ENCODE data around the gene UGGT1.
"Not testable (repeated sequence)": the region's sequence is repeated elsewhere in the genome, so short reads cannot be mapped to it uniquely, and the experiment has no call there.

Gene UGGT1

DNA sequence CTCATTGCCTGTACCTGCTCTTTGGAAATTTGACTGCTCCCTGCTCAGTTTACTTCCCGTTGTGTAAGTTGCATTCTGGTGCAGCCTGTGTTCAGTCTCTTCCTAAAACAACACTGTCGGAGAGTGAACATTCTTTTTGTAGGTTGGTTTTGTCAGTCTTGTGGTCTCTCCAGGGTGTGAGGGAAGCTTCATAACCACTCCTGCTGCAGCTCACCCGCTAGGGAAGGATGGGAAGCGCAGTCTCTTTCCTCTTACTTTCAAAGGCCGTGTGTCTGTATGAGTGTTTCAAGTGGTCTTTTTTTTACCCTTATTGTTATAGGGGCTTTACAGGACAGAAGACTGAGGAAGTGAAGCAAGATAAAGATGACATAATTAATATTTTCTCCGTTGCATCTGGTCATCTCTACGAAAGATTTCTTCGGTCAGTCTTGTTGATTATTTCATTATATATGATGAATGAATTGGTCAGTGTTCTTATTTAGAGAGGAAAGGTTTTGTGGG is 87.2 kb downstream of the UGGT1 start:
- no peak for DNase-seq

DNA sequence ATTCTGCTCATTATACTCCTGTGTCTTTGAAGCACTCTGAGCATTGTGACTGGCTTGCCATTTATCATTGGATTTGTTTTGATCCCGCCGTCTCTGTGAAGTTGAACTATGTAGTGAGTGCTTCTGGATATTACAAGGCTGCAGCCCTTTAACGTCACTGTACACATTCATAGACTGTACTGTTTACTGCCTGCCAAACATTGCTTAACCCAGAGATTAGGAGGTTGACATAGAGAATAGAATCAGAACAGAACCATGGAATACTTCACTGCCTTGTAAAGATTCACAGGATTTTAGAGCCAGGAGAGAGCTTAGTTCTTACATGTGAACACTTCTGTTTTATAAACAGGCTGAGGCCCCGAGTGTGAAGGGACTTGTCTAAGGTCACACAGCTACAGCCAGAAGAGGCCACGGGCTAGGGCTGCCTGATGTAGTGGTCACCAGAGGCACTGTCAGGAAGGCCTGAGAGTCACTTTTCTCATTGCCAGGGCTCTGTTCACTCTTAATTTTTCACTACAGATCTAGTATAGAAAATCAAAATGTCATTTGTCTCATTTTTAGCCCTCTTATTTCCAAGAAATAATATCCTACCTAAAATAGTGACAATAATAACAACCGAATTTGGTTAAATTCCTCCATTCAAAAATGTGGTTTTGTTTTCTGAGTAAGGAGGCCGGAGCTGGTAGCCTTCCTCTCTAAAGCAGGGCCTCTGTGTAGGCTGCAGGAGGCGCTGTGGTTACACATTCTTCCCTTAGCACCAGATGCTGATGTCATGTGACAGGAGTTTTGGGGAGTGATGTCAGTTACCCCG is 87.9 kb downstream of the UGGT1 start:
- DNase-seq: peak; percentile 36

DNA sequence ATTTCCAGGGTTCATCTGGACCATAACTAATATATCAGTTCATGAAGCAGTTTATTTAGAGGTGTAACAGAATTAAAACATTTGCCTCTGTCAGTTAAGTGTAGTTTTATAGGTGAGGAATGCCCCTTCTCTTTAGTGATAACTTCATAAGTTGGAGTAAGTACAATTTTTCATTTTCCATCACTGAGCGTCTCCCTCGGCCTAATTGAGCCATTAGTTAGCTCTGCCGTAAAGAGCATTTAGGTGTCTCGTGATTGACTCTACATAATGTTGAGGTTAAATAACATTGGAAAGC is 88.4 kb downstream of the UGGT1 start:
- no peak for DNase-seq

DNA sequence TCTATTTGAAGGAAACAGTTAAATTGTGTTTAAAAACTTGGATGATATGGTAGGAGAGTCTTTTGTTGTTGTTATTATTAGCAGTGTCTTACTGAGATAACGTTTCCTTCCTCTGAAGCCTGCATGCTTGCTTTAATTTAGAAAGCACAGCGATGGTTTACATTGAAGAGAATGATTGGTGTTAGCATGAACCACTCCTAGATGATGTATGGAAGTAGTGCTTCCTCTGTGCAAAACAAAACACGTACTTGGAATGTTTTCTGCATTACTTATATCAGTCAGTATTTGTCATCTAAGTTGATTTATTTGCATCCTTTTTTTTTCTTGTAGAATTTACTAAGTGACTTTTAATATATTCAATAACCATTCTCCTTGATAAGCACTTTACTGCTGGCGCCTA is 89.0 kb downstream of the UGGT1 start:
- DNase-seq: no peak

DNA sequence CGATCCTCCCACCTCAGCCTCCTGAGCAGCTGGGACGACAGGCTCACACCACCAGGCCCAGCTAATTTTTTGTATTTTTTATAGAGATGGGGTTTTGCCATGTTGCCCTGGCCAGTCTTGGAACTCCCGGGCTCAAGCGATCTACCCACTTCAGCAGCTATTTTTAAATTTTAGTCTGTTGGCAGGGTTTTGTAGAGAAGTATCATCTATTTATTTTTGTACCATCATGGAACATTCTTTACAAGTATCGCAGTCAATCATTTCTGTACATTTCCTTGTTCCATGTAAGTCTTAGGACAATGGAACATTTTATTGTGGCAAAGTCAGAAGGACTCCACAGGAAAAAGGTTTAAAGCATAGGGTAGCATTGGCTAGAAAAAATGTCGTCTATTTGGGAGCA is 94.6 kb downstream of the UGGT1 start:
- DNase-seq: no peak

DNA sequence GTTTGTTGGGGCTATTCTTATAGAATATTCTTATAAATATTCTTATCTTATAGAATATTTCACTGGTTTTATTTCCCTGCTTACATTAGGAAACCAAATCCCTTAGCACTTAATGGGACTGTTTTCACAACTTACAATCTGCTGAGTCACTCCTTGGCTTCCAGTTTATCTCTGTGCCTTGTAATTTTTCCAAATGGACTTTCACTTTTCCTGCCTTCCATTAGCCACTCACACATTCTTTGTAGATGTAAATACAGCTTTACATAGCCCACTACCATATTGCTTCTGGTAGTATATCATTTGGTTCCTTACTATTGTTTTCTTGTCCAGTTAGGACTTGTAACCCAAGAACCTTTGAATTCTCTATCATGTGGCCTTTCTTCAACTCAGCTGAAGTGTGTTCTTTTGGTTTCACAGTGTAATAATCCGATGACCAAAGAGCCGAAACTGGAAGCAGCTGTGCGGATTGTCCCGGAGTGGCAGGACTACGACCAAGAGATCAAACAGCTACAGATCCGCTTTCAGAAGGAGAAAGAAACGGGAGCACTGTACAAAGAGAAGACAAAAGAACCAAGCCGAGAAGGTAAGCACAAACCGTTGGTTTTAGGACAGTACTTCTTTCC is 96.1 kb downstream of the UGGT1 start:
- DNase-seq: no peak

DNA sequence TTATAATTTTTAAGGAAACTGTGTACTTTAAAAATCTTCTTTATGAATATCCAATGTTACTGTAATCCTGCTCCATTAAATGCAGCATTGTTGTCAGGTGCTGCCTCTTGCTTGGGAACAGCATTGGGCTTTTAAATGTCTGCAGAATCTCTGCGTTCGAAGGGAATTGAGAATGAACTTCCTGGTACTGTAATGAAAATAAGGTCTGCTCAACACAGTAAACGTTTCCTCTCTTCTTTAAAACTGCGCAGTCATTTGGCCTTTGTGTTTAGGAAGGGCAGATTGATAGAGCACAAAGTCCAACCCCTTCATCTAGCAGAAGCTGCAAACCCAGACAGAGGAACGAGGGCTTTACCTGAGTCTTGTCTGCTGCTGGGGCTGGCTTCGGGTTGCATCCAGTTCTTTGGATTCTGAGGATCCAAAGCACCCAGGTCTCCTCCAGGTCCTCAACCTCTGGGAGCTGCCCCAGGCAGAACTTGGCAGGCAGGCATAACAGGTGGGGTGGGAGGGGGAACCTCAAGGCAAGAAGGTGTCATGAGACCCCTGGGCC is 104.5 kb downstream of the UGGT1 start:
- no peak for DNase-seq

DNA sequence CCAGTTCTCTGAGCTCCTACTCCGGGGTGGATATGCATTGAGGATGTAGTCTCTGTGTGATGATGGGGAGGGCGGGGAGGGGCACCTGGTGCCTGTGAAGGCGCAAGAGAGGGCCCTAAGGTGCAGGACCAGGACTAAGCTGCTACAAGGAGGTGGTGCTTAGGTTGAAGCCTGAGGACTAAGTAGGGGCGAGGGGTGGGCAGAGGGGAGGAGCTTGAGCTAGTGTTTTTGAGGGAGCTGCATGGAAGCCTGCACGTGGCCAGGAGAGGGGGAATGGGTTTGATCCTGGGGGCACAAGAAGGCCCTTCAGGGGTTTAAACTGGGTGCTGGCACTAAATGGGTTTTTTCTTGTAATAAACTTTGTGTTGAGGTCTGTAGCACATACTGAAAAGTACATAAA is 105.0 kb downstream of the UGGT1 start:
- DNase-seq: no peak

DNA sequence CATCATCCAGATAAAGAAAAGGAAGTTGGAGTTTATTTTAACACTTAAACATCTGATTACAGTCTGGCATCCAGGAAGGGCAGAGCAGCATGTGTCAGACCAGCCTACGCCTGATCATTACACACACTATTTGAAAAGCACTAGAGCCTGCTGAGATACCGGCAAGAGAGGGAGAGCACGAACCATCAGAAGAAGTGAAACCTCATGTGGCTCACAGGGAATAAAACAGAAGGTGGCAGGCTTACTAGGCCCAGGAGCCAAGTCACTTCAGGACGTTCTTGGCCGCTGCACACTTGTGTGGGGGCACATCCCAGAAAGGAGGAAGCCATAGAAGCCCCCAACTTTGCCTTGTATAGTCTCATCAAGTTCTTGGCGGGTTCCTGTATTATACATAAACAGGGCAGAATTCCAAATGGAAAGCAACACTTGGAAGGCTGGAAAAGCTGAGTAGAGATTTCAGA is 105.5 kb downstream of the UGGT1 start:
- peak; percentile 39 for DNase-seq

DNA sequence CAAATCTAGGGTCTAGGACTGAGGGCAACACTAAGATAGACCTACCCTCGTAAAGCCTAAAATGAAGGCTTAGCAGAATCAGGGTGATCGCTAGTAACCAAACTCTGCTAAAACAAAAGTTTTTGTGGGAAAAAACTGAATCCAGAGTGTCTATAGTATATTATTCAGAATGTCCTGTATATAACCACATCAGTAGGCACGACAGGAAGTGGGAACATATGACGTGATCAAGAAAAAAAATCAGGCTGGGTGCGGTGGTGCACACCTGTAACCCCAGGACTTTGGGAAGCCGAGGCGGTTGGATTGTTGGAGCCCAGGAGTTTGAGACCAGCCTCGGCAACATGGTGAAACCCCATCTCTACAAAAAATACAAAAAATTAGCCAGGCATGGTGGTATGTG is 106.1 kb downstream of the UGGT1 start:
- no peak for DNase-seq

DNA sequence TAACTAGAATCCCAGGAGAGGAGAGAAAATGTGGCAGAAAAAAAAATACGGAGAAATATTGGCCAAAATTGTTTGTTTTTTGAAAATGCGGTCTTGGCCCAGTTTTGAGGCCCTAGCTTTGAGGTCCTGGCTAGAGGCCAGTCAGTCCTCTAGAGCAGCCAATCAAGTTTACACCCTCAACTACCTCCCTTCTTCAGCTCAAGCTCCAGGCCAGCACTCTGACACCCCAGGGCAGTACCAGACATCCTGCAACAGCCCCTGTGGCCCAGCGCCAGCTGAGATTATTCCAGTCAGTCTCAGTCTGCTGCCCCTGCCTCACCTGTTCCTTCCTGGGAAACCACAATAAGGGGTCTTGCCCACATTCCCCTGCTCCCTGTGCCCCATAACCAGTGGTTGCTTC is 107.7 kb downstream of the UGGT1 start:
- no peak for DNase-seq

DNA sequence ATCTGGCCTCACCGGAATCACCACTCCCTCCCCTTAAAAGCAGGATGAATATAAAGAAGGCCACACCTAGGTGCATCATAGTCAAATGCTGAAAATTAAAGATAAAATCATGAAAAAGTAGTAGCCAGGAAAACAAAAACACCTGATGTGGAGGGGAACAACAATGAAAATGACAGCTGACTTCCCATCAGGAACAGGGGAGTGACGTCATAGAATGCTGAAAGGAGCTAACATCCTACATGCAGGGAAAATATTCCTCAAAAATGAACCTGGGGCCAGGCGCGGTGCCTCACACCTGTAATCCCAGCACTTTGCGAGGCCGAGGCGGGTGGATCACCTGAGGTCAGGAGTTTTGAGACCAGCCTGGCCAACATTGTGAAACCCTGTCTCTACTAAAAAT is 108.1 kb downstream of the UGGT1 start:
- no peak for DNase-seq

DNA sequence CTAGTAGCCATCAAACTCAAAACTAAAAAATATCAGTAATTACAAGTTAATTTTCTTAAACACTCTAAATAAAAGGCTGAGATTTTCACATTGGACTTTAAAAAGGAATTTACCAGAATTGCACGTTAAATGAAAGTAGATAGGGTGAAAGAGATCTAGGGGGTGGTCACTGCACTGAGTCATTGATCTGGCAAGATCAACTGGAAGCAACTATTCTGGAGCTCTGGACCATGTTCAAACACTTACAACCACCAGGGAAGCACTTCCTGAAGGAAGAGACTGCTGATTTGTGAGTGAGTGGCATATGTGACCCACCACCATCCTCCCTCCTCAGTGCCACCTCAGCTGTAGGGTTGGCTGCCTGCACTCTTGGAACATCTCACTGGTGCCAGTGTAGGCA is 111.8 kb downstream of the UGGT1 start:
- no peak for DNase-seq

DNA sequence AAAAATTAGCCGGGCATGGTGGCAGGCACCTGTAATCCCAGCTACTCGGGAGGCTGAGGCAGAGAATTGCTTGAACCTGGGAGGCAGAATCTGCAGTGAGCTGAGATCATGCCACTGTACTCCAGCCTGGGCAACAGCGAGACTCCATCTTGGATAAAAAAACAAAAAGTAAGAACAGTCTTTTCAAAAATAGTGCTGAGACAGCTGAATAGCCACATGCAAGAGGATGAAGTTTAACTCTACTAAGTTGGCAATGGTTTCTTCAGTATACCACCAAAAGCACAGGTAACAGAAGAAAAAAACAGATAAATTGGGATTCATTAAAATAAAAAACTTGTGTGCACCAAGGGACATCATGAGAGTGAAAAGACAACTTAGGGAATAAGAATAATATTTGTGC is 115.2 kb downstream of the UGGT1 start:
- no peak for DNase-seq

DNA sequence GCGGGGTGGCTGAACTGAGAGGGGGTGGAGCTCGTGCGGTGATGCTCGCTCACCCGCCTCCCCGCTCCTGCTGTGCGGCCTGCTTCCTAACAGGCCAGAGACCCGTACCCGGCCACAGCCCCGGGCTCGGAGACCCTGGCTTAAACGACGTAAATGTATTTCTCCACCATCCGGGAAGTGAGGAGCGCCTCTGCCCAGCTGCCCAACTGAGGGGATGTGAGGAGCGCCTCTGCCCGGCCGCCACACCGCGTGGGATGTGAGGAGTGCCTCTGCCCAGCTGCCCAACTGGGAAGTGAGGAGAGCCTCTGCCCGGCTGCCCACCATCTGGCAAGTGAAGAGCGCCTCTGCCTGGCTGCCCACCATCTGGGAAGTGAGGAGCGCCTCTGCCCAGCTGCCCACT is 117.0 kb downstream of the UGGT1 start:
- no peak for DNase-seq

DNA sequence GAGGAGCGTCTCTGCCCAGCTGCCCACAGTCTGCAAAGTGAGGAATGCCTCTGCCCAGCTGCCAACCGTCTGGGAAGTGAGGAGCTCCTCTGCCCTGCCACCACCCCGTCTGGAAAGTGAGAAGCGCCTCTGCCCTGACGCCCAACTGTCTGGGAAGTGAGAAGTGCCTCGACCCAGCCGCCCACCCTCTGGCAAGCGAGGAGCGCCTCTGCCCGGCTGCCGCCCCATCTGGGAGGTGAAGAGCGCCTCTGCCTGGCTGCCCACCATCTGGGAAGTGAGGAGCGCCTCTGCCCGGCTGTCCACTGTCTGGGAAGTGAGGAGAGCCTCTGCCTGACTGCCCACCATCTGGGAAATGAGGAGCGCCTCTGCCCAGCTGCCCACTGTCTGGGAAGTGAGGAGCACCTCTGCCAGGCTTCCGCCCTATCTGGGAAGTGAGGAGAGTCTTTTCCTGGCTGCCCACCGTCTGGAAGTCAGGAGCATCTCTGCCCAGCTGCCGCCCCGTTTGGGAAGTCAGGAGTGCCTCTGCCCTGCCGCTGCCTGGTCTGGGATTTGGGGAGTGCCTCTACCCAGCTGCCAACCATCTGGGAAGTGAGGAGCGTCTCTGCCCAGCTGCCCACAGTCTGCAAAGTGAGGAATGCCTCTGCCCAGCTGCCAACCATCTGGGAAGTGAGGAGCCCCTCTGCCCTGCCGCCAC is 117.8 kb downstream of the UGGT1 start:
- not testable (repeated sequence) for DNase-seq

DNA sequence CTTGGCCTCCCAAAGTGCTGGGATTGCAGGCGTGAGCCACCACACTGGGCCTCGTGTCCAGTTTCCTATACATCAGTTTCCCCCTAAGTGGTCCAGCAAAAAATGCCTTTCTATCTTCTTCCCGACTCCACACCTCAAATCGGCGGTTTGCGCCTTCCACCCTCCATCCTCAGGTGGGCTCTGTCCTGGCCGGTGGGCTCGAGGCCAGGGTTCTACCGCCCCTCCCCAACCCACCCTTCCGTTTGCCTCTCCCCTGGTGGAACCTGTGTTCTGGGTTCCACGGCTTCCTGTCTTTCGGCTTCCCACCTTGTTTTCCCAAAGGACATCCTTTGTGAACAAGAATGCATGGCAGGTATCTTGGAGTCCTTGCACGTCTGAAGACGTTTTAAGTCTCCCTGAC is 123.3 kb downstream of the UGGT1 start:
- DNase-seq: no peak

DNA sequence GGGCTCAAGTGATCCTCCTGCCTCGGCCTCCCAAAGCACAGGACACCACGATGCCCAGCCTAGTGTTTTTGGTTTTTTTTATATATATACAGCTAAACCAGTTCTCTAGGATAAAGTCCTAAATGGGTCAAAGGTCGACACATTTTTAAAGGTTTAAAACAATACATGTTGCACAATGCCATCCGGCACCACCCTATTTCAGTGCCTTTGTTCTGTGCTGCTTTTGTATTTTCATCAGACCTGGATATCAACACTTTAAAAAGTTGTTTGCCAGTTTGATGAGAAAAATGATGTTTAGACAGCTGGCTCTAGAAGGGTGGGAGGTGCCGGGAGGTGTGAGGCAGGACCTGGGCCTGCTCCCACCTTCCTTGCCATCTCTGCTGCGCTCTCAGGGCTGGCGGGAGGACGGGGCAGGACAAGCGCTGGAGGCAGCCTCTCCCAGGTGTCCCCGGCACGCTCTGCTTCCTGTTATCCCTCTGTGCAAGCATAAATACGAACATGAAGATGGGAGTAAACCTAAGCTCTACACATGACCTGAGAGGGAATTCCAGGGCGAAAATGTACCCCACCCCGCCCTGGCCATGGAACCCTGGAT is 124.0 kb downstream of the UGGT1 start:
- DNase-seq: no peak

DNA sequence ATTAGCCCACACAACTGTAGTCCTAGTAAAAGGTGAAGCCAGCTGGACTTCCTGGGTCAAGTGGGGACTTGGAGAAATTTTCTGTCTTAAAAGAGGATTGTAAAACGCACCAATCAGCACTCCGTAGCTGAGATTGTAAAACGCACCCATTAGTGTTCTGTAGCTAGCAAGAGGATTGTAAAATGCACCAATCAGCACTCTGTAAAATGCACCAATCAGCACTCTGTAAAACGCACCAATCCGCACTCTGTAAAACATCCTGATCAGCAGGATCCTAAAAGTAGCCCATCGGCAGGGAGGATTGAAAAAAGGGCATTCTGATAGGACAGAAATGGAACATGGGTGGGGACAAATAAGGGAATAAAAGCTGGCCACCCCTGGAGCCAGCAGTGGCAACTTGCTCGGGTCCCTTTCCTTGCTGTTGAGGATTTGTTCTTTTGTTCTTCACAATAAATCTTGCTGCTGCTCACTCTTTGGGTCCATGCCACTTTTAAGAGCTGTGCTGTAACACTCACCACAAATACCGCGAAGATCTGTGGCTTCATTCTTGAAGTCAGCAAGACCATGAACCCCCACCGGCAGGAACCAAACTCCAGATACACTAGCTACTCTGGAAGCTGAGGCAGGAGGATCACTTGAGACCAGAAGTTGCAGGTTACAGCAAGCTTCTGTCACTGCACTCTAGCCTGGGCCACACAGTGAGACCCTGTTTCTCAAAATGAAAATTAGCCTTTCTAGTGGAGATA is 125.1 kb downstream of the UGGT1 start:
- no peak for DNase-seq

DNA sequence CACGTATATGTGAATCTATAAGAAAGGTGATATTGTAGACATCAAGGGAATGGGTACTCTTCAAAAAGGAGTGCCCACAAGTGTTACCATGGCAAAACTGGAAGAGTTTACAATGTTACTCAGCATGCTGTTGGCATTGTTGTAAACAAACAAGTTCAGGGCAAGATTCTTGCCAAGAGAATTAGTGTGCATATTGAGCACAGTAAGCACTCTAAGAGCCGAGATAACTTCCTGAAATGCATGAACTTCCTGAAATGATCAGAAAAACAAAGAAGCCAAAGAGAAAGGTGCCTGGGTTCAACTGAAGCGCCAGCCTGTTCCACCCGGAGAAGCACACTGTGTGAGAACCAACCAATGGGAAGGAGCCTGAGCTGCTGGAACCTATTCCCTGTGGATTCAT is 126.7 kb downstream of the UGGT1 start:
- no peak for DNase-seq

DNA sequence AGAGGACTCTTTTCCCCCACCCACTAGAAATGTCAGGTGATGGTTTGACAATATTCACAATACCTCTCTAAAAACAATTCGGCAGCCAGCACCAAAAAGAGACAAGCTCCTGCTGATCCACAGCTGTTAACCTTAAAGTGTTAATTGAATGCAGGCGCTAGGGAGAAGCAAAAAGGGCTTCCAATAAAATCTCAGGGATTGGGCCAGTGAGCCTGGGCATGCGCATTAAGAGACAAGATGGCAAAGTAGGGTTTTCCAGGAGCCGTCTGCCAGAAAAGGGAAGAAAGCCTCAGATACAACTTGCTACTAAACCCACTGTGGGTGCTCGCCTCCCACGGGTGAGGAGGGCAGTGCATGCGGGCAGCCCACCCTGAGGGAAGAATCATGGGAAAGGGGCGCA is 128.9 kb downstream of the UGGT1 start:
- DNase-seq: no peak

DNA sequence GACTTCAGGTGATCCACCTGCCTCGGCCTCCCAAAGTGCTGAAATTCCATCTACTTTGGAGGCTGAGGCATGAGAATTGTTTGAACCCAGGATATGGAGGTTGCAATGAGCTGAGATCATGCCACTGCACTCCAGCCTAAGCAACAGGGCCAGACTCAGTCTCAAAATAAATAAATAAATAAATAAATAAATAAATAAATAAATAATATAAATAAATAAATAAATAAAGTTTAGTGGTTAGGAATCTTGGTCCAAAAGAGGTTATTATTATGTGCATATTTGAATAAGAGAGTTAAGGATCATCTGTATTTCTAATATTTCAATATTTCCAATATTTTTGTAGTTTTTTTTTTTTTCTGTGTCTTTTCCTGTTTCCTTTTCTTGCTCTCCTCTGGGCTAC is 136.9 kb downstream of the UGGT1 start:
- no peak for DNase-seq

DNA sequence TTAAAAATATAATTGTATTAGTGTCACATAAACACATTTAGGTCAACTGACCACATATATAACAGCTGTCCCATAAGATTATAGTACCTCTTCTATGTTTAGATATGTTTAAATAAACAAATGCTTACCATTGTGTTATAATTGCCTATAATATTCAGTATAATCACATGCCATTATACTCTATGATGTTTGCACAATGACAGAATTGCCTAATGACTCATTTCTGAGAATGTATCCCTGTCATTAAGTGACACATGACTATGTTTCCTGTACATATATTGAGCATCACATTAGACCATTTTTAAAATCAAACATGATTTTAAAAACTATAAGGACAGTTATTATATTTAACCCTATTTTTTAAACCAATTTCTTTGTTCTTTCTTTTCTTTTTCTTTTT is 137.9 kb downstream of the UGGT1 start:
- DNase-seq: peak; percentile 84
